Spinal cord (tissue), 10 donors: Measurements from ENCODE around the gene ZNF407. TPM values are rescaled to one million over a fixed set of nuclear protein-coding genes. Genes with fewer than 3 reads are reported as not detected.
A peak's percentile ranks its signal among the peaks of the same experiment; 100 is the strongest.
"Not testable (repeated sequence)": the region's sequence is repeated elsewhere in the genome, so short reads cannot be mapped to it uniquely, and the experiment has no call there.

Experiments
- DNase-seq, 6 donors: peaks; one replicate each; pipeline versions ENCODE4 v3.0.0 to v3.0.0-alpha.2; 2013 to 2015; ENCODE audit warnings: low spot score in 6 of 6, low read depth in 4 of 6
- H3K27ac ChIP-seq: one replicate; pipeline ENCODE4 v1.5.1; 2013; ENCODE audit warnings: low read depth, low read length, control low read depth
- H3K27me3 ChIP-seq: one replicate; pipeline ENCODE4 v1.6.1; 2013; ENCODE audit warnings: low read length; ENCODE audit not compliant: control insufficient read depth, insufficient read depth
- H3K36me3 ChIP-seq: one replicate; pipeline ENCODE4 v1.6.1; 2013; ENCODE audit warnings: low read length; ENCODE audit not compliant: control insufficient read depth, insufficient read depth
- H3K4me1 ChIP-seq: one replicate; pipeline ENCODE4 v1.6.1; 2013; ENCODE audit warnings: low read length; ENCODE audit not compliant: control insufficient read depth, insufficient read depth
- H3K4me3 ChIP-seq: one replicate; pipeline ENCODE4 v1.5.1; 2013; ENCODE audit warnings: low read depth, low read length, control low read depth
- H3K9me3 ChIP-seq: one replicate; pipeline ENCODE4 v1.6.1; 2013; ENCODE audit warnings: low read length; ENCODE audit not compliant: control insufficient read depth, insufficient read depth
- WGBS: methylation state at CpG from one replicate; pipeline ENCODE4 v1.1.5; 2013; ENCODE audit warnings: missing lambda C conversion rate; ENCODE audit not compliant: insufficient coverage; 5-methylcytosine and 5-hydroxymethylcytosine counted together
- polyA plus RNA-seq, 2 donors: library from polyadenylated mRNA; unstranded; fragments of 120-200 nt; gene quantifications; one replicate each; pipeline ENCODE4 v1.2.1, GENCODE V29; 2013; ENCODE audit not compliant: insufficient read length in 2 of 2
- total RNA-seq, 2 donors: library from RNA; depleted of rRNA in 1 of 2; stranded (reverse); fragments of 120-200 nt in 1 of 2; fragments of >200 nt in 1 of 2; gene quantifications; one replicate each; pipeline versions ENCODE4 v1.2.3 to v1.2.4, GENCODE V29; 2013 to 2014
- donor health status: healthy.

The ZNF407 gene
- total and polyA plus RNA-seq, 4 donors, result 7.9 to 22.8 (median 13.2) TPM

DNA sequence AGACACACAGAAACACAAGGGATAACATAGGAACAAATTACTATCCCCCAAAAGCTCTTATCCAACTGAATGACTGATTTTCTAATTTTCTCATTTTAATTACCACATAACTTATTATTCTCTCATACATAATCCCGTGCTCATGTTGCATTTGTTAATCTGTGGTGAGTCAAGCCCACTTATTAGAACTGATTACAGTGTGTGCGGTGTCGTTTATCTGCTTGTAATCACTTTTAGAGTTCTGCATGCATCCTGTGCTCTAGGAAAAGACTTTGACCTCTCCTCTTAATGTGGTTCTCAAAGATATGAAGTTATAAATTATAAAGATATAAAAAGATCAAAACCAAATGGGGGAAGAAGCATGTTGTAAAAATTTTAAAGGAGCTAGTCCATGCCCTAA lies 33.7 kb upstream of the ZNF407 start:
- H3K4me1 ChIP-seq, result no peaks in the 10 kb centered on the region
- H3K4me3 ChIP-seq, result no peak overlapping the region
- DNase-seq, result peak in 1 of 6 donors; percentile 8
- H3K27me3 ChIP-seq, result no peaks in the 10 kb centered on the region
- peaks cover 3% of the 10 kb centered on the region for H3K9me3 ChIP-seq
- no peak overlapping the region for H3K27ac ChIP-seq
- H3K36me3 ChIP-seq, result no peaks in the 10 kb centered on the region
- no CpG with 5 or more reads among the region's 3 CpGs for WGBS

DNA sequence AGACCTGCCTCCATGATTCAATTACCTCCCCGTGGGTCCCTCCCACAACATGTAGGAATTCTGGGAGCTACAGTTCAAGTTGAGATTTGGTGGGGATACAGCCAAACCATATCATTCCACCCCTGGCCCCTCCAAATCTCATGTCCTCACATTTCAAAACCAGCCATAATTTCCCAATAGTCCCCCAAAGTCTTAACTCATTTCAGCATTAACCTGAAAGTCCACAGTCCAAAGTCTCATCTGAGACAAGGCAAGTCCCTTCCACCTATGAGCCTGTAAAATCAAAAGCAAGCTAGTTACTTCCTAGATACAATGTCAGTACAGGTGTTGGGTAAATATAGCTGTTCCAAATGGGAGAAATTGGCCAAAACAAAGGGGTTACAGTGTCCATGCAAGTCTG lies 32.5 kb upstream of the ZNF407 start:
- WGBS, result no CpG with 5 or more reads among the region's 1 CpG
- not testable (repeated sequence) for DNase-seq, H3K4me3 ChIP-seq, H3K27ac ChIP-seq, H3K9me3 ChIP-seq, H3K36me3 ChIP-seq, H3K4me1 ChIP-seq, H3K27me3 ChIP-seq

DNA sequence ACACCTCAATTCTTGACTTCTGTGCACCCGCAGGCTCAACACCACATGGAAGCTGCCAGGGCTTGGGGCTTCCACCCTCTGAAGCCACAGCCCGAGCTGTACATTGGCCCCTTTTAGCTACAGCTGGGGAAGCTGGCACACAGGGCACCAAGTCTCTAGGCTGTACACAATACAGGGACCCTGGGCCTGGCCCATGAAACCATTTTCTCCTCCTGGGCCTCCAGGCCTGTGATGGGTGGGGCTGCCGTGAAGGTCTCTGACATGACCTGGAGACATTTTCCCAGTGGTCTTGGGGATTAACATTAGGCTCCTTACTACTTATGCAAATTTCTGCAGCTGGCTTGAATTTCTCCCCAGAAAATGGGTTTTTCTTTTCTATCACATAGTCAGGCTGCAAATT lies 31.7 kb upstream of the ZNF407 start:
- DNase-seq, H3K27me3 ChIP-seq, H3K36me3 ChIP-seq, H3K4me3 ChIP-seq, H3K4me1 ChIP-seq, H3K27ac ChIP-seq, H3K9me3 ChIP-seq: not testable (repeated sequence)
- WGBS, result 64% methylated on average over 2 of the region's 3 CpGs

GRCh38 chr18:74567822-74568221 lies 29.8 kb upstream of the ZNF407 start:
- WGBS, result 87% methylated on average over 3 of the region's 7 CpGs
- Histone ChIP-seq H3K27ac (no peak overlapping the region), H3K36me3 (no peaks in the 10 kb centered on the region), H3K27me3 (no peaks in the 10 kb centered on the region), H3K4me1 (no peaks in the 10 kb centered on the region), H3K9me3 (peaks cover 3% of the 10 kb centered on the region), H3K4me3 (no peak overlapping the region)
- no peak for DNase-seq

GRCh38 chr18:74569401-74569800 lies 28.3 kb upstream of the ZNF407 start:
- DNase-seq, result no peak
- WGBS, result 93% methylated on average over 3 of the region's 4 CpGs
- H3K36me3 ChIP-seq, result no peaks in the 10 kb centered on the region
- no peaks in the 10 kb centered on the region for H3K27me3 ChIP-seq
- H3K27ac ChIP-seq, result no peak overlapping the region
- H3K4me1 ChIP-seq, result no peaks in the 10 kb centered on the region
- H3K4me3 ChIP-seq, result no peak overlapping the region
- H3K9me3 ChIP-seq, result peaks cover 3% of the 10 kb centered on the region

DNA sequence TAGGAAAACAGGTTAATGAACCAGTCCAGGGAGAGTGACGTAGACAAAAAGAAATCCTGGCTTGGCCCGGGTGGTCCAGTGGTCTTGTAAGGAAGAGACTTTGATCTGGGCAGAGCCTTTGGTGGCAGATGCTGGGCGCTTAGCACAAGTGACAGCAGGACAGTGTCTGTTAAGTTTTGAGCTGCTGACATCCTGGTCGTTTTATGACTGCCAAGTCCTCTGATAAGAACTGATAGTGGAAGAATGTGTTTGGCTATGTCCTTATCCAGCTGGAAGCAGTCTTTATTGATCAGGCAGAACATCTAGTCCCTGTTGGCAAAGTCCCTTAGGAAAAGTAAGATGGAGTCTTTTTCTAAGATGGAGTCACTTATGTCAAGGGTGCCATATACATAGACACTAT lies 27.4 kb upstream of the ZNF407 start:
- Histone ChIP-seq H3K9me3 (peaks cover 3% of the 10 kb centered on the region), H3K27me3 (no peaks in the 10 kb centered on the region), H3K4me3 (no peak overlapping the region), H3K27ac (no peak overlapping the region), H3K36me3 (no peaks in the 10 kb centered on the region), H3K4me1 (no peaks in the 10 kb centered on the region)
- 92% methylated on average over 4 of the region's 4 CpGs for WGBS
- DNase-seq, result no peak

DNA sequence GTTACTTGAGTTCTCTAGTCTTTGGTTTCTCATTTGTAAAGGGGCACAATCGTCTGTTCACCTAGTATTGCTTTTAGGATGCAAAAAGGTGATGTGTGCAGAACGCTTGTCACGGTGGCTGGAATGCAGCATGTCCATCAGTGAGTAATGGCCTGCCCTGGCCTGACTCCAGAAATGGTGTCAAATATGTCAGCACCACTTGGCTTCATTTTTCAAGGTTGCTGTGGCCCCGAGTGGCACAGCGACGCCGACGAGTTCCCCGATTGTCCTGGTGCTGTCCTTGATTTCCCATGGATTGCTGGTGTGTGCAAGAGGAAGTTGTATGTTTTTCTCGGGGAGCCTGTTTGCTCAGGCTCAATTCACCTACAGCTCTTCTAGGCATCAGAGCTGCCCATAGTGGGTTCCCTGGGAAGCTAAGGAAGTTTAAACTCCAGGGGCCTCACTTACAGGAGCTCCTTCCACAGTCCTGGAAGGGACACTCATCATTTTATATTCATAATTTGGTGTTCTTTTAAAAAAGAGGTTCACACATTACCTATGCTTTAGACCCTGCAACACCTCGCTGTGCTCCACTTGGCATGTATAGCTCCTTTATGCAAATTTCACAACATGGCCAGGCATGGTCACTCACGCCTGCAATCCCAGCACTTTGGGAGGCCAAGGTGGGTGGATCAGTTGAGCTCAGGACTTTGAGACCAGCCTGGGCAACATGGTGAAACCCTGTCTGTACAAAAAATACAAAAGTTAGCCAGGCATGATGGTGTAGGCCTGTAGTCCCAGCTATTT lies 25.6 kb upstream of the ZNF407 start:
- no peaks in the 10 kb centered on the region for H3K36me3 ChIP-seq
- no peaks in the 10 kb centered on the region for H3K27me3 ChIP-seq
- no peak for DNase-seq
- WGBS, result 86% methylated on average over 10 of the region's 12 CpGs
- no peaks in the 10 kb centered on the region for H3K4me1 ChIP-seq
- H3K9me3 ChIP-seq, result no peaks in the 10 kb centered on the region
- no peak overlapping the region for H3K27ac ChIP-seq
- H3K4me3 ChIP-seq, result no peak overlapping the region

- H3K9me3 ChIP-seq, result no peaks in the 10 kb centered on the region
- no peak overlapping the region for H3K27ac ChIP-seq
- no peak for DNase-seq
- no peaks in the 10 kb centered on the region for H3K36me3 ChIP-seq
- no peaks in the 10 kb centered on the region for H3K4me1 ChIP-seq
- no peaks in the 10 kb centered on the region for H3K27me3 ChIP-seq
- no peak overlapping the region for H3K4me3 ChIP-seq
Measured at GRCh38 chr18:74573053-74573452, 24.6 kb upstream of the ZNF407 start.

DNA sequence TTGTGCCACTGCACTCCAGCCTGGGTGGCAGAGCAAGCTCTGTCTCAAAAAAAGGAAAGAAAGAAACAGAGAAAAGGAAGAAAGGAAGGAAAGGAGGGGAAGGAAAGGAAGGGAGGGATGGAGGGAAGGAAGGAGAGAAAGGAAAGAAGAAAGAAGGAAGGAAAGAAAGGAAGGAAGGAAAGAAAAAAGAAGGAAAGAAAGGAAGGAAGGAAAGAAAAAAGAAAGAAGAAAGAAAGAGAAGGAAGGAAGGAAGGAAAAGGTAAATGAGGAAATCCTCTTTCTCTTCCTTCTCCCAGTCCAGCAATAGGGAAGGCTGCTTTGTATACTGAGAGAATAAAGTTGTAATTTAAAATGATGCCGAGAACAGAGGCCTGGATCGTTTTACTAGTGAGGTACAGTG lies 22.8 kb upstream of the ZNF407 start:
- Histone ChIP-seq H3K27me3 (no peaks in the 10 kb centered on the region), H3K4me1 (no peaks in the 10 kb centered on the region), H3K4me3 (no peak overlapping the region), H3K9me3 (no peaks in the 10 kb centered on the region), H3K27ac (no peak overlapping the region), H3K36me3 (no peaks in the 10 kb centered on the region)
- DNase-seq, result no peak
- WGBS, result 81% methylated on average over 2 of the region's 2 CpGs

- 40% methylated on average over 4 of the region's 5 CpGs for WGBS
- no peak overlapping the region for H3K27ac ChIP-seq
Measured at GRCh38 chr18:74577019-74577418, 20.7 kb upstream of the ZNF407 start.

More at GRCh38 chr18:74577019-74577418, 20.7 kb upstream of the ZNF407 start:
- H3K4me3 ChIP-seq, result no peak overlapping the region
- no peak for DNase-seq
- H3K9me3 ChIP-seq, result no peaks in the 10 kb centered on the region
- no peaks in the 10 kb centered on the region for H3K4me1 ChIP-seq
- no peaks in the 10 kb centered on the region for H3K27me3 ChIP-seq
- no peaks in the 10 kb centered on the region for H3K36me3 ChIP-seq
